Midbrain (tissue), 1 donor: Measurements from ENCODE around the gene ZNF112.

Source experiments
- DNase-seq: peaks from one replicate; lab custom pipeline; 2025; lab: John Stamatoyannopoulos, UW

Gene ZNF112

GRCh38 chr19:44282846-44283245, 73.6 kb downstream of the ZNF112 start:
- no peak for DNase-seq

GRCh38 chr19:44280916-44281315, 75.6 kb downstream of the ZNF112 start:
- no peak for DNase-seq

- DNase-seq, result no peak
Observed at GRCh38 chr19:44278181-44278690, 78.2 kb downstream of the ZNF112 start.

GRCh38 chr19:44277331-44277730, 79.1 kb downstream of the ZNF112 start:
- no peak for DNase-seq
